ENCODE results near the gene PCID2.

The PCID2 gene

DNA sequence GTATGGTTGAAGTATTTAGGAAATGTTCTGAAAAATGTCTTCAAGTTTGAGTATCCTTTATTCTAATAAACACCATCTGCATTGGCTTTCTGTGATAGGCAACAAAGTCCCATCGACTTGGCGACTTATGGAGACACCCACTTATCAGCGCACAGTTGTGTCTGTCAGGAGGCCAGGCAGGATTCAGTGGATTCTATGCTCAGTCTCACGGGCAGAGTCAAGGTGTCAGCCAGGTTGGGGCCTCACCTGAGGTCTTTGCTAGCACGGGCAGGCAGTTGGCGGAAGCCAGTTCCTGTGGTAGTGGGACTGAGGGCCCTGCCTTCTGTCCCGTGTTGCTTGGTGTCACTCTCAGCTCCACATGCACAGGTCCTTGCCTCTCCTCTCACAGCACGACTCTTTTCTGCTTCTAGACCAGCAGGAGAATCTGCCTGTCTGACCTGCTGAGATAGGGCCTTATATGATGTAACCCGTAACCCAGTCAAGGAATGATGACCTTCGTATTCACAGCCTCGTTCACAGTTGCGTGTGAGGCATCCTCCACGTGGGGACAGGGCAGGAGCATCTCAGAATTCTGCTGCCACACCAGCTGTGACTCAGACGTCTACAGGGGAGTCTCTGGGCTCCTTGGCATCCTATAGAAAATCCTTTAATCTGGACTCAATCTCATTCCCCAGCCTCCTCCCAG is 10.9 kb upstream of the PCID2 start:
- no peak for DNase-seq (ENCODE audit: low read depth, low spot score)

DNA sequence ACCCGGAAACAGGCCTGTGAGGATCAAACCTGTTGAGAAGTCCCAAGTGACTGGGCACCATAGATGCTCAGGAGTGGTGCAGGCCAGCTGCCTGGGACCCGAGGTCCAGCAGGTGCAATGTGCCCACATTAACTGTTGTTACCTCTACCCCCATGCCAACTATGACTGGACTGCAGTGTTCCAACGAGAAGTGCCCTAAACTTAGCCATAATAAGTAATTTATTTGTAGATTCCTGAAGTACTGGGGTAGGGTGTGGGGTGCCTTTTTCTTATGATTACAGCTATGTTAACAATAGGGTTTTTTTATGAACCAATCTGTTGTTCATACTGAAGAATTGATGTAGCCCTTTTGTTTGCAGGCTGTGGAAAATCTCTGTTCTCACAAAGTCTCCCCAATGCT is 10.1 kb upstream of the PCID2 start:
- DNase-seq (ENCODE audit: low read depth, low spot score), result no peak

DNA sequence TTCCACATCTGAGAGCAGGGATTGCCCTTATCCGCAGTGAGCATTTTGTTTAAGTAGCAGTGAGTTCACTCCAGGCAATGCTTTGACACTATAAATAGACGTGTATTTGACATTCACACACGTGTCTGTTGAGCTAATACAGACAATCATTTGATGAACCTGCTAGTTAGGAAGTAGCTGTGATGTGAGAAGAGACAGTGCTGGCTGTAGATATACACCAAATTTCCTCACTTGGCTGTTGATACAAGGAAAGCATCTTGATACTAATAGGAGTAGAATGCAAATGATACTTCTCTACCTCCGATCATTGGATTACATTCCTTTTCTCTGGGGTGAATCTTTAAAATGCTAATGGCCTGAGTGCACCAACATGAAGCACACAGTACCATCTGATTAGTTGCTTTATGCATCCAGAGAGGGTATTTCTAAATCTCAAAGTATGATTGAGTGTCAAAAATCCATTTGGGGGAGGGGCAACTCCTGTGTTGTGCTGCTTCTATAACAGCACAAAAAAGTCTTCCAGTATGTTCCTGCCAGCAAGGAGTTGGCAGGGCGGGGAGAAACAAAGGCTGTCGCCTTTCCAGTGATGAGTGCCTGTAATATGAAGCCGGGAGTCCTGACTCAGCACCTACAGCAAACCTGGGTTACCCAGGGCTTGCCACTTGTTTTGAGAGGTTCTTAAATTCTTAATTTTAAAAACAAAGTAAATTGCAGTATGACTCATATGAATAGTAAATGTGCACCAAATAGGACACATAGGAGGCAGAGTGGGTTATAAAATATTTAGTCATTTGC is 8.0 kb upstream of the PCID2 start:
- no peak for DNase-seq (ENCODE audit: low read depth, low spot score)

DNA sequence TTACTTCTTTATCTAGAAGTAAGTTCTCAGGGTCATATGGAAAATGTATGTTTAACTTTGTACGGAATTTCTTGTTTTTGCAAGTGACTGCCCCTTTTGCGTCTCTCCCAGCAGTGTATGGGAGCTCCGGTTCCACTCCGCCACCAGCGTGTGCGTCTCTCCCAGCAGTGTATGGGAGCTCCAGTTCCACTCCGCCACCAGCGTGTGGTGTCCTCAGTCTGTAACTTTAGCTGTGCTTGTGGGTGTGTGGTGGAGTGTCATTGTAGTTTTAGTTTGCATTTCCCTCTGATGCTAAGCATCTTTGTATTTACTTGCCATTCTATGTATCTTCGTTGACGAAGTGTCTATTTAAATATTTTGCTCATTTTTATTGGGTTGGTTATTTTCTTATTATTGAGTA is 3.3 kb upstream of the PCID2 start:
- DNase-seq (ENCODE audit: low read depth, low spot score), result no peak

DNA sequence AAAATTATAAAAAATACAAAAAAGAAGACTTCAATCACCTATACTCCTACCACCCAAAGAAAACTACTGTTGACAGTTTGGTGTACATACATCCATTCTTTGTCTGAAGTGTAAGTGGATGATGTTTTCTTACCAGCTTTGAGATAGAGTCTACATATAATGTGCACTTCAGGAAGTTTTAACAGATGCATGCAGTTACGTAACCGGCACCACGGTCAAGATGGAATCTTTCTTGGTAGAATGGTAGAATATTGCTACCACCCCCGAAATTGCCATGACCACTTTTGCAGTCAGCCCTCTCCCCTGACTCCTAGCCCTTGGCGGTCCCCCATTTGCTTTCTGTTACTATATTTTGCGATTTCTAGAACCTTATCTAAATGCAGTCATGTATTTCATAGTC is 2.4 kb upstream of the PCID2 start:
- no peak for DNase-seq (ENCODE audit: low read depth, low spot score)

DNA sequence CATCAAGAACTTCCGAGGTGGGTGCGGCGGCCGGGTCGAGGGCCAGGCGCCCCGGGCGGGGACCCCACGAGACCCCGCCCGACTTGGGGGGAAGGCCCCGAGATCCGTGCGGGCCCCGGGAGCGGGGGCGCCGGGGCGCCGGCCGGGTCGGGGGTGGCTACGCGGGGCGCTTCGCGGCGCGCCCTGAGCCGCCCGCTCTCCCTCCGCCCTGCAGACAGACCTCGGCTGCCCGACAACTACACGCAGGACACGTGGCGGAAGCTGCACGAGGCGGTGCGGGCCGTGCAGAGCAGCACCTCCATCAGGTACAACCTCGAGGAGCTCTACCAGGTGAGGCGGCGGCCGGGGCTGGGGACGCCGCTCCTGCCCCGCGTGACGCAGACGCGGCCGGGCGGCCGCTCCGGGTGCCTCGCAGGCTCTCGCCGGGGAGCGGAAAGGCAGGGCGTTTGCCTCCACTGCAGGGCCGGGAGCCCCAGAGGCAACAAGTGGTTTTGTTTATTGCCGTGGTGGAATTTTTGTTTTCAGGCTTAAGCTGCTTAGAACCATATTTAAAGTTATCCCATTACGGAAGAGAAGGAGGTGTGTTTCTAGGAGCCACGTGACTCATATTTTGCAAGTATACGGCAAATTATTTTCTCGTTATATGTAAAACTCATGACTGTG is 1.4 kb upstream of the PCID2 start:
- no peak for DNase-seq (ENCODE audit: low read depth, low spot score)

DNA sequence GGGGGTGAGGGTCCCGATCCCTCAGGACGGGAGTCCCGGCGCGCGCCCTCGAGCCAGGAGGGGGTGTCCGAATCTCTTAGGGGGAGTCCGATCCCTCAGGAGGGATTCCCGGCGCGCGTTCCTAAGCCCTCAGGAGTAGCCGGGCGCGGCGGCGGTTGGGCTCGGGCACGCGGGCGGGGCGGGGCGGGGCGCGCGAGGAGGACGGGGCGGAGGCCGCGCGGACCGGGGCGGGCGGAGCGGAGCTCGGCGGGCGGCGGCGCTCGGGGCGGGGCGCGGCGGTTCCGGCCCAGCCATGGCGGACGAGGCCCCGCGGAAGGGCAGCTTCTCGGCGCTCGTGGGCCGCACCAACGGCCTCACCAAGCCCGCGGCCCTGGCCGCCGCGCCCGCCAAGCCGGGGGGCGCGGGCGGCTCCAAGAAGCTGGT is 878 bp upstream of the PCID2 start, which contains the start of gene CUL4A:
TSS of gene CUL4A (plus strand) at position 278 of the 423 bp plus-strand sequence. CDS start at position 293, 15 bp downstream.
- no peak for DNase-seq (ENCODE audit: low read depth, low spot score)

DNA sequence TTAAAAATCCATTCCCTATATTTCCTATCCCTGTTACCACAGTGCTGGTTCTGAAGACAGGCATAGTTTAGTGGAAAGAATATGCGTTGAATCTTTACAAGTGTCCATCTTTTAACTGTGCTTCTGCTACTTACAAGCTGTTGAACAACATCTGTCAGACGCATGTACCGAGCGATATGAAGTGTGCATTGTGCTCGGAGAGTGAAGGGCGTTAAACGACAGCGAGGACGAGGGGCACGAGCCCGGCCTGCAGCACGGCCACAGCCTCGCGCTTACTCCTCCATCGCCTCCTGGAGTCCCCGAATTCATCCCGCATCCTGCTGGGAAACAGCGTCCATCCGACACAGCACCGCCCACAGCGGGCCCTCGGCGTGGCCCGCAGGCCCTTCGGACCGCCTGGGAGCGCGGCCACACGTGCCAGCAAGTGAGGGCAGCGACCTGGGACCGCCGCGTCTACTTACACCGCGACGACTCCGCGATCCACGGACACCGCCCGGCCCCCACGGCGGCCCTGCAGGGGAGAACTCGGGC is 514 bp downstream of the PCID2 start:
- DNase-seq (ENCODE audit: low read depth, low spot score), result no peak

DNA sequence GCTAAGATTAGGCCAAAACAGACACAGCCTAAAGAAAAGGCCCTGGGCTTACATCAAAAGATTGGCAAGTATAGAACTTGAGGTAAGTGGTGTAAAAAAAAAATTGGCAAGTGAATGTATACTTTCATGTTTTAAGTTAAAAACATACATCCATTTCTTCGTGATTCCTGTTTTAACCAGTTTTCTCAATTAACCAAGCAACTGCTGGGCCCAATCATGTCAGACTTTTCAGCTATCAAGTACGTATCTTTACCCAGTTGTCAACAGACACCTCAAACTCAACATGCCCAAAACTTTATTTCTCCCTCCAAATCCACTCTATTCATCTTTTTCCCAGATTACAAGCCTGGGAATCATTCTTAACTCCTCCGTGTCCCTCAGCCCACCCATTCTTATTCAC is 1.0 kb downstream of the PCID2 start:
- DNase-seq (ENCODE audit: low read depth, low spot score), result no peak

DNA sequence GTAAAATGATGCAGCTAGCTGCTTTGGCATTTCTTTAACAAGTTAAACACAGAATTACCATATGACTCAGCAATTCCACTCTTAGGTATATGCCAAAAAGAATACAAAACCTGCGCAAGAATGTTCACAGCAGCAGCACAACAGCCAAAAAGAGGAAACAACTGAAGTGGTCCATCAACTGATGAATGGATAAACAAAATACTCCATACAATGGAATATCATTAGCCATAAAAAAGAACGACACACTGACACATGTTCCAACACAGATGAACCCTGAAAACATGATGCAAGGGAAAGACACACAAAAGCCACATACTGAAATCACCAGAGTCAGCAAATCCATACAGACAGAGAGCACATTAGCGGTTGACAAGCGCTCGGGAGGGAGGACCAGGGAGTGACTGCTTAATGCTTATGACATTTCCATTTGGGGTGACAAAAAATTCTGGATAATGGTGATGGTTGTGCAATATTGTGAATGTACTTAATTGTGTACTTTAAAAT is 3.0 kb downstream of the PCID2 start:
- no peak for DNase-seq (ENCODE audit: low read depth, low spot score)

DNA sequence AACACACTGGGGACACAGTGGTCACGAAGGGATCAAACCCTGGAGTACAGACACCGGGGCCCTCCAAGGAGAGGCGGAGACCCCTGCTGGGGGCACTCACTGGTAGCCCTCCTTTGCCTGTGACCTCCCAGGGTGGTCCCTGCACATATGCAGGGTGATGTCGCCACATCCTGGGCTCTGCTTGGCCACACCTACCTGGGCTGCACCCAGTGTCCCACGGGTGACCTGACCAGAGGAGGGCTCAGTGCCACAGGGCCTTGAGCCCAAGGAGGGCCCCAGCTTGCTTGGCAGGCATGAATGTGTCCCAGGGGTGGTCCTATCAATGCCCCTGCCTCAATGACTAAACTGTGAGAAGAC is 4.1 kb downstream of the PCID2 start:
- DNase-seq (ENCODE audit: low read depth, low spot score), result no peak

DNA sequence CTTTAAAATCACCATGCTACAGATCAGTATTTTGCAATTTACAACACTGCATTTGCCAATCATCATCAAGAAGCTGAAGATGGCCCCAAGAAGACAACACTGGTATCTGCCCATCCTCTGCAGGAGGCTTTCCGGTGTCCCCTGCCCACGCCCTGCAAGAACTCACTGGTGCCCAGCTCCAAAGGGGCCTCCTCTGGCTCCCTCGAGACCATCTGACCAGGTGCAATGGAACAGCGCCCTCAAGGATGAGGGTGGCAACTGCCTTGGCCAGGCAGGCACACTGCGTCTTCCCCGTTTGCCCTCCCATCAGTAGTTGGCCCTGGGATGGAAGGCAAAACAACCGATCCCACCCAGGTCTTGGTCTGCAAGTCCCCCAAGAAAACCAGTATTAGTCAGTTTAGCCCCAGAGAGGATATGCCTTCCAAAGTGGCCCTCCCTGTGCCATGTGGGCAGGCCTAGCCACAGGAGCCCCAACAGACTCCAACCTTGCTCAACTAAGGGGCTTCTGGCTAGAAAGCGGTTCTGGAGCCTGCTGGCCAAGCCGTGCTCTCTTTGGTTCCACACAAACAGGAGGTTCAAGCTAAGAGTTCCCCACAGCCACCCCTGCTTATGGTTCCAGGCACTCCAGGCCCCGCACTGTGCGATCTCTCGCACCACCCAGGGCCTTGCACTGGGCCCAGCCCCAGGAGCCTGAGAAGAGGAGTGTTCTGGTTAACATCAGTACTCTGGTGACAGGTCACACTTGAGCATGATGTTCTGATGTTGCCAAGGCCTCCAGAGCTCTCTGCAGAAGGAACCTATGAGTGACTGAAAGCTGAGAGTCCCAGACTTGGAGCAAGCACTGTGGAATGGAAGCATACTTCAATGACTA is 4.7 kb downstream of the PCID2 start:
- DNase-seq (ENCODE audit: low read depth, low spot score), result no peak

DNA sequence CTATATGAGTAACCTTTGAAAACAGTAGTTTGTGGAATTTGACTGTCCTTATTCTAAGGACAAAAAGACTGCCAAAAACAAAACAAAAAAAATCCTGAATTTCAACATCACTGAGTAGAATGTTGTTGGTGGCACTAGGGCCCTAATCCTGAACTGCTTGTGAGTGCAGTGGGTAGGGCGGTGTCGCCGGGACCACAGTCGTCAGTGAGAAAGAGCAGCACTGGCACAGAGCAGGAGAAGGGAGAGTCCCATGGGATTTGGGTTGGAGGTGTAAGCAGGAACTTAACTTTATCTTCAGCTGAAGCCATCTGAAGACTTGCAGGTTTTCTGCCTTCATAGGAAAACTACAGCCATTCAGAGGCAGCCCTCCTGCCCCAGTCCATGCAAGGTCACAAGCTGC is 5.6 kb downstream of the PCID2 start:
- no peak for DNase-seq (ENCODE audit: low read depth, low spot score)

DNA sequence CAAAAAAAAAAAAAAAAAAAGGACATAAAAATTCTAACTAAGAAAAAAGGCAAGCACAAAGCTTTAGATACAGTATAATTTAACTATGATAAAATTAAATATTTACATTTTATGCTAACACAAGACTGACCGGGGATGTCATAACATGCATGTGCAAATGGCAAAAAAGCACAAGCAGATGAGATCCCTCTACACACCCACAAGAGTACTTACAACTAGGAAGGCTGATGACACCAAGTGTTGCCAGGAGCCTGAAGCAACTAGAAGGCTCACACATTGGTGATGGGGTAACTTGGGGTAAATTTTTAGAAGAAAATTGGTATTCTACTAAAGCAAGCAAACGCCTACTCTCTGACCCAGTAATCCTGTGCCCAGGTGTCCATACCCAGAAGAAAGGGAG is 6.7 kb downstream of the PCID2 start:
- DNase-seq (ENCODE audit: low read depth, low spot score), result no peak

DNA sequence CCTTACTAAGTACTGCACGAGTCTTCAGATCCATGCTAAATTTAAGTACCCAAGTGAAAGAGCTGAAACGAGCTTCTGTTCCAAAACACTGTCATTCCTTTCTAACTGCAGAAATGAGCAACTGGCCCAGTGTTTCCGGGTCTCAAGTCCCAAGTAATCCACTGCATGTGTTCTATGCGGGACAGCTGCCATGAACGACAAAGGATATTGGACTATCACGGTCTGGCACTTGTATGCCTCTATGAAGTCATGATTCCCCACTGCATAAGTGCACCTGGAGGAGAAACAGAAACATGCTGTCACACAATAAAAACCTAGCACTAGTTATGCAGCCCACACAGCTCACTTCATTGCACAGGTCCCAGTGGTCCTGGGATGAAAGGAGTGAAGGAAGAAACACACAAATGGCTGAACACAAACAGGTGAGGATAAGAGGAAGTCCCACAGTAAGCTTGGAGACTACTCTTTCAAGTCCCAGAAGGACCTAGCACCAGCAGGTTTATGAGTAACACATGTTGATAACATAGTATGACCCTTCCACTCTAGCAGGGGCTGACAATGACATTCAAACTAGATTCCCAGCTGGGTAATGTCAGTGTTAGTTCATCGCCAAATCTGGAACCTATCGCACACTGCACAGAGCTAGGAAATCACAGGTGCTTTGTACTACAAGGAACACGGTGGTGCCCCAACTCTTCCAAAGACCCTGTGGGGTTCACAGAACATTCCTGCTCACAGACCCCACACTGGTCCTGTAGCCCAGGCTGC is 11.3 kb downstream of the PCID2 start:
- no peak for DNase-seq (ENCODE audit: low read depth, low spot score)

DNA sequence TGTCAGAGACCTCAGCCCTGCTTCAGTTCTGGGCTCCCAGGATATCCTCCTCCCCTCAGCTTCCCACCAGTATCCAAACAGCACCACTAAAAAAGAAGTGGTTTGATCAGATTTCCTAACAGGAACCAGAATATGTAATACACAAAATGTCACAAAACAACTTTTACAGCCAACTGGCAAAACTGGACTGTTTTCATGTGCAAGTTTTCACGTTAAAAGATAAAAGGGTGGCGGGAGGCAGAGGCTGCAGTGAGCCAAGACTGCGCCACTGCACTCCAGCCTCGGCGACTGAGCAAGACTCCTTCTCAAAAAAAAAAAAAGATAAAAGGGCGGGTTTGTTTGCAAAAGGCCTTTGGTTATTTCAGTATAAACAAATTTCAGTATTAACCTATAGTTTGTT is 13.1 kb downstream of the PCID2 start:
- no peak for DNase-seq (ENCODE audit: low read depth, low spot score)

DNA sequence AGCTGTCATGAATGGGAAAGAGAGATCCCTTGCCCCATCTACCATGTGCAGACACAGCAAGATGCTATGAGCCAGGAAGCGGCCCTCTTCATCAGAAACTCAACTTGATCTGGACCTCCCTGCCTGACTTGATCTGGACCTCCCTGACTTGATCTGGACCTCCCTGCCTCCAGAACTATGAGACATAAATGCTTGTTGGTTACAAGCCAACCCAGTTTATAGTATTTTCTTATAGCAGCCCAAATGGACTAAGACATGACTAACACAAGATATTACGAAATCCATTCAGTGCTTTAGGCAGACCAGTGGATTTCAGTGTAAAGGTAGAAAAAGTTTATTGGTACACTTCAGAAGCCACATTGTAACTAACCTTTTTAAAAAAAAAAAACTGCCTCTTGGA is 15.6 kb downstream of the PCID2 start:
- no peak for DNase-seq (ENCODE audit: low read depth, low spot score)

DNA sequence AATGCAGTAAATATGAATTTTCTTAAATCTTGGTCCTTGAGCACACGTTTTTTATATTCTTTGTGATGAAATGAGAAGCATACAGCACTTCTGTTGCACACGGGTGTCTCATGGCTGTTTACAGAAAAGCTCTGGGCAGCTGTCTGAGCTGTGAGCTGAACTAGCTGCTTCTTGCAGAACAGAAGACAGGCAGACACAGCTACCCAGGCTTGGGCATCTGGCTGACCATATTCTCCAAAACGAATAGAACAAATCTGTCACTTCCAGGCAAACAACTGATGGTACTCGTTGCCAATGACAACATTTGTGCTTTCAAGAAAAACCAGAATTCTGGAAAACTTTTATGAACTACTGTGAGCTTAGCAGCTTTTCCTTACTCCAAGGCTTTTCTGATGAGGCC is 16.2 kb downstream of the PCID2 start:
- no peak for DNase-seq (ENCODE audit: low read depth, low spot score)

DNA sequence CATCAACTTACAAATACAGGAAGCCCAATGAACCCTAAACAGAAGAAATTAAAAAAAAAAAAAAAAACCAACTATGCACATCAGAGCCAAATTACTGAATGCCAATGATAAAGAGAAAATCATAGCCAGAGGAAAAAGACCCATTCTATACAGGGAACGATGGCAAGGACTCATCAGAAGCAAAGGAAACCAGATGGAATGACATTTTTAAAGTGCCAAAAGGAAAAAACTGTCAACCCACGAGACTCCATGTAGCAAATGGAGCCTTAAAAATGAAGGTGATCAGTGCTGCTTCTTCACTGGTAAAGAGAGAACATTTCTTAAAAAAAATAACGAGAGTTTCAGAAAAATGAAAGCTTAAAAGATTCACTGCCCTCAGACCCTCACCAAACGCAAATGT is 18.3 kb downstream of the PCID2 start:
- no peak for DNase-seq (ENCODE audit: low read depth, low spot score)

DNA sequence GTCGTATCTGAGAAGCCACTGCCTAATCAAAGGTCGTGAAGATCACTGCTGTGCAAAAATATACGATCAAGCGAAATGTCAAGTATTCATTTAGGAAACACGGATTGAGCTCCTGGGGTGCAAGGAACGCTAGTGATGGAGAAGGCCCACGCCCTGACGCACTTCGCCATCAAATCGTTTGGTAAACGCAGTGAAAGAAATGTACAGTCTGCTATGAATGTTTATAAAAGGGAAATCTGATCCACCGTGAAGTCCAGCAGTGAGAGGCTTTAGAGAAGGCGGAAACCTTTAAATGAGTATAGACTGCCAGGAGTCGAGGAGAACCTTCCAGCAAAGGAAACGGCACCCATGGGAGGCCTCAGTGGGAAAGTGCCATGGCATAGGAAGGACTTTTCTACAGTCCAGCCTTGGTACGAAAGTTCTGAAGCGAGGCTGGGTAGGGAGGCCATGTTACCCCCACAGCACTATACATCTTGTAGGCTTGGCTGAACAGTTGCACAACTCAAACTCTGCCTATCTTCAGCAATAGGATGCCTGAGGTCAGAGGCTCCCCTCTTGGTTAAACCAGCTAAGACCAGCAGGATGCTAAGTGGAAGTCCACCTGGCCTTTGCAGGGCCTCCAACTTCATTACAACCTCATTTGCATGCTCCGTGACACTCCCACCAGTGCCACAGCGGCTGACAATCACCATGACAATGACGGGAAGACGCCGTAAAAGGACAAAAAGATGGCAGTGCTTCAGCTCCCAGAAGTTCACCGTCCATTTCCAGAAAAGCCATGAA is 20.4 kb downstream of the PCID2 start:
- DNase-seq (ENCODE audit: low read depth, low spot score), result peak; percentile 77

Data from smooth muscle cell of the brain vasculature (primary cell).